Common myeloid progenitor, CD34-positive (primary cell): Measurements from ENCODE around the gene FAM216A.

Experiments
- CTCF ChIA-PET: fragments of 350-600 bp; sonication (Branson Sonifier 250); formaldehyde crosslinking; loops from one replicate; lab custom pipeline; 2021; ENCODE audit warnings: antibody characterized with exemption; lab: Charles Lee
- POLR2A ChIA-PET: fragments of 350-600 bp; sonication (Branson Sonifier 250); formaldehyde crosslinking; loops from one replicate; lab custom pipeline; 2021; ENCODE audit warnings: antibody characterized with exemption; lab: Charles Lee
- DNase-seq, 3 donors: peaks; one replicate each; pipeline versions ENCODE4 v3.0.0 to v3.0.0-alpha.2; 2013
- H3K27ac ChIP-seq, 2 experiments: 1 replicate in 1 of 2; 2 replicates in 1 of 2; pipeline ENCODE4 v1.7.0; 2013; ENCODE audit warnings: inconsistent platforms in 2 of 2, low read length in 2 of 2, mild to moderate bottlenecking in 2 of 2, low read depth in 1 of 2, moderate library complexity in 1 of 2; ENCODE audit not compliant: severe bottlenecking in 2 of 2, insufficient read depth in 1 of 2, poor library complexity in 1 of 2
- H3K27me3 ChIP-seq, 5 experiments: replicated peaks in 2 of 5; 1 replicate in 3 of 5; 2 replicates in 2 of 5; pipeline versions ENCODE4 v1.6.1 to v1.7.0; 2013; ENCODE audit warnings: low read length in 4 of 5, mild to moderate bottlenecking in 2 of 5, moderate library complexity in 2 of 5, inconsistent platforms in 1 of 5; ENCODE audit not compliant: insufficient read depth in 5 of 5, control insufficient read depth in 4 of 5
- H3K36me3 ChIP-seq, 4 experiments: 1 replicate in 2 of 4; 2 replicates in 2 of 4; pipeline versions ENCODE4 v1.6.1 to v1.7.0; 2013; ENCODE audit warnings: low read length in 3 of 4, control low read depth in 1 of 4, mild to moderate bottlenecking in 1 of 4; ENCODE audit not compliant: control insufficient read depth in 4 of 4, insufficient read depth in 4 of 4
- H3K4me1 ChIP-seq, 4 experiments: 1 replicate in 3 of 4; 2 replicates in 1 of 4; pipeline versions ENCODE4 v1.6.1 to v1.7.1; 2013; ENCODE audit warnings: low read length in 3 of 4, mild to moderate bottlenecking in 3 of 4, control low read depth in 1 of 4, inconsistent platforms in 1 of 4, moderate library complexity in 1 of 4; ENCODE audit not compliant: control insufficient read depth in 4 of 4, insufficient read depth in 4 of 4; ENCODE audit errors: control extremely low read depth in 1 of 4
- H3K4me3 ChIP-seq, 7 experiments: 1 replicate in 4 of 7; 2 replicates in 3 of 7; pipeline versions ENCODE4 v1.5.1 to v1.7.0; 2013; ENCODE audit warnings: mild to moderate bottlenecking in 7 of 7, low read length in 6 of 7, moderate library complexity in 6 of 7, inconsistent platforms in 2 of 7, low read depth in 2 of 7, control low read depth in 1 of 7; ENCODE audit not compliant: insufficient read depth in 4 of 7, control insufficient read depth in 1 of 7; ENCODE audit errors: extremely low read depth in 1 of 7
- H3K9me3 ChIP-seq, 5 experiments: 1 replicate in 4 of 5; 2 replicates in 1 of 5; pipeline versions ENCODE4 v1.6.1 to v1.7.1; 2013; ENCODE audit warnings: low read length in 4 of 5, mild to moderate bottlenecking in 2 of 5, inconsistent platforms in 1 of 5, low read depth in 1 of 5, moderate library complexity in 1 of 5; ENCODE audit not compliant: control insufficient read depth in 4 of 5, insufficient read depth in 2 of 5; ENCODE audit errors: control extremely low read depth in 1 of 5
- WGBS: methylation state at CpG from one replicate; pipeline ENCODE4 v1.1.5; 2013; ENCODE audit not compliant: insufficient coverage; 5-methylcytosine and 5-hydroxymethylcytosine counted together

FAM216A gene

DNA sequence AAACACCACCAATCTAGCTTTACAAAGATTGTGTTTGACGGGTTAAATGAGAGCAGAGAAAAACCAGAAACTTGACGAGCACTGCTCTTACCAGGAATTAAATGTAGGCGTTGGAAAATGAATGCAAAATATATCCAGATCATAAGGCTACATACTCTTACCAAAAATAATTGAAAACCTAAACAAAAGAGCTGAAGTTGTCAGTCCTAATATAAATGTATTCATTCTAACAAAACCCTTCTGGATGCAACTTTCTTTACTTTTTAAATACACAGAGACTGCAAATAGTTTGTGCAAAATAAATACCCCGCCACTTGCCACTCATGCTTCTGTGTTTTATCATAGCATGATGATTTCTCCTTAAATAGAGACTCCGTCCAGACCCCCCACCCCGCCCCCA, 66.2 kb downstream of the FAM216A start:
- 100% methylated on average over 1 of the region's 6 CpGs for WGBS
- Histone ChIP-seq H3K4me1 (no peaks in the 10 kb centered on the region), H3K27me3 (no peaks in the 10 kb centered on the region), H3K36me3 (peaks cover 36 to 72% (median 62%) of the 10 kb centered on the region in 4 experiments), H3K9me3 (no peaks in the 10 kb centered on the region), H3K27ac (no peak overlapping the region), H3K4me3 (no peak overlapping the region)
- ChIA-PET CTCF (interaction anchor here (0.8 to 3.4 kb wide), 4 partner anchors 9 to 66 kb away, joined by 3 to 21 read pairs (median 7); no protein-coding TSS in a partner anchor), POLR2A (interaction anchor here (1.1 kb wide), 1 partner anchor 10 kb away, joined by 3 read pairs; no protein-coding TSS in a partner anchor)
- no peak for DNase-seq

DNA sequence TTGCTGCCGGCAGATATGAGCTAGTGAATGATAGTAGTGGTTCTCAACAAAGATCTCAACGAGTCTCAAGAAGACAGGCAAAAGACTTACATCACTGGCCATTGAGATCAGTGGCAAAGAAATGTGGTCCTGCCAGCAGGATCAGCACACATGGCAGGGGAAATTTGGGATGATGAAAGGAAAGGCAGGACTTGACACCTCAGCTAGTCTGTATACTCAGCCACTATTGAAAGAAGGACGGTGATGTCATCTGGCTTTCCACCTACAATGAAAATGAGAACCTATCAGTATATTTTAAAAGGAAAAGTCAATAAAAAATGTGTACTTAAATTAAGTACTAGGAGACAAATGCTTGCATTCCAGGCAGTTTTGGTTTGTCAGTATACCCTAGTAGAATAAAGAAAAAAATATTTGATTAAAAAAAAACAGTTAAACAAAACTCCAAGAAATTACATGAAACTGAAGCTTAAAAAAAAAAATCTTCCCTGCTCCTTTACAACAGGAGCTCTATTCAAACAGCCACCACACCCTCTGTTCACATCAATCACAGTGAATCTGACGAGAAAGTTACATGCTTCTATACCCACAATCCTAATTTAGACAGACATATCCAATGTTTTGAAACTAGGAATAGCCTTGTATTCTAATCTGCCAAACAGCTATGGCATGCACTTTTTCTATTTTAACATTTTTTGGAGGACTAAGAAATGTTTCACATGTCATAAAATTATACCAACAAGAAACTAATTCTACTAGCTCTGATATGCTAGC, 68.4 kb downstream of the FAM216A start:
- DNase-seq: no peak
- CTCF ChIA-PET: interaction anchor here (0.5 to 5.2 kb wide), 6 partner anchors 9 to 273 kb away, joined by 3 to 30 read pairs (median 4); no protein-coding TSS in a partner anchor
- WGBS: 88% methylated on average over 1 of the region's 4 CpGs
- Histone ChIP-seq H3K4me1 (no peaks in the 10 kb centered on the region), H3K9me3 (no peaks in the 10 kb centered on the region), H3K36me3 (peaks cover 34 to 75% (median 58%) of the 10 kb centered on the region in 4 experiments), H3K4me3 (no peak overlapping the region), H3K27me3 (no peaks in the 10 kb centered on the region), H3K27ac (no peak overlapping the region)
- POLR2A ChIA-PET: no interaction called here

- Histone ChIP-seq H3K9me3 (no peaks in the 10 kb centered on the region), H3K27ac (no peak overlapping the region), H3K36me3 (peaks cover 29 to 77% (median 58%) of the 10 kb centered on the region in 4 experiments), H3K4me3 (no peak overlapping the region), H3K27me3 (no peaks in the 10 kb centered on the region), H3K4me1 (no peaks in the 10 kb centered on the region)
- POLR2A ChIA-PET: no interaction called here
- WGBS: 96% methylated on average over 9 of the region's 9 CpGs
- DNase-seq: no peak
- CTCF ChIA-PET: interaction anchor here (0.5 to 6.2 kb wide), 8 partner anchors 9 to 65 kb away, joined by 3 to 44 read pairs (median 5); no protein-coding TSS in a partner anchor
Observed at GRCh38 chr12:110537605-110538409, 69.2 kb downstream of the FAM216A start.

DNA sequence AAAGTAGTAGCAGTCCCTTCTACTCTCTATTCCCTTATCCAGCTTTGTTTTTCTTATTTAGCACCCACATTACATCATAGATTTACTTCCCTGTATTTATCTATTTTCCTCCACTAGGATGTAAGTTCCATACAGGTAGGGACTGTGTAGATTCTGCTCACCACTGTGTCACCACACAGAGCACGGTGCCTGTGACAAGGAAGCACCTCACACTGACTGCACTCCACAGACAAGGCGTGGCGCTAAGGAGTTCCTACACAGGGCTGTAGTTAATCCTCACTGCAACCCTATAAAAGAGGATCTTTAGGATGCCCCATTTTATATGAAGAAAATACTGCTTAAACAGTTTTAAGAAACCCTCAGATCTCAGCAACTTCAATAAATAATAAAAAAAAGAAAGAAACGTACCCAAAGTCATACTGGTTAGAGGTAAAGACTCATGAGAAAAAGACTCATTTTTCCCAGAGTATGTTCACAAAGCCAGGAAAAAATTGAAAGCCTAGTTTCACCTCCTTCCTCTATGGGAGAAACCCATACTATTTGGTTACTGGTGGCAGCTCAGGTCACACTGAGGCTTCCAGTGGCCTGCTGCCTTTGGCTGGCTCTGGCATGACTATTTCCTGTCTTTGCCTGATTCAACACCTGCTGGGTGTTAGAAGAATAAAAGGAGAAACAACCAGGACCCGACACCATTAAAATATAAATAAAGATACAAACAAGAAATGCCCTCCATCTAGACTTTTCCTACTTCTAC, 70.4 kb downstream of the FAM216A start:
- Histone ChIP-seq H3K36me3 (peaks cover 29 to 83% (median 59%) of the 10 kb centered on the region in 4 experiments), H3K27ac (peak overlapping the region in 1 of 2 experiments; percentile 23), H3K4me1 (no peaks in the 10 kb centered on the region), H3K27me3 (no peaks in the 10 kb centered on the region), H3K4me3 (no peak overlapping the region), H3K9me3 (no peaks in the 10 kb centered on the region)
- ChIA-PET POLR2A (no interaction called here), CTCF (interaction anchor here (0.7 to 6.2 kb wide), 8 partner anchors 11 to 63 kb away, joined by 3 to 44 read pairs (median 3); no protein-coding TSS in a partner anchor)
- no CpG with 5 or more reads among the region's 5 CpGs for WGBS
- no peak for DNase-seq
